HG03097 (cell line): Measurements from ENCODE around the gene TTC34.
"Not testable (repeated sequence)": the region's sequence is repeated elsewhere in the genome, so short reads cannot be mapped to it uniquely, and the experiment has no call there.

Experiments used
- ATAC-seq: cut with Tn5 transposase; IDR thresholded peaks from one replicate; pipeline ENCODE4 v1.9.1; 2021; ENCODE audit not compliant: unreplicated experiment, low FRiP score

TTC34 gene

DNA sequence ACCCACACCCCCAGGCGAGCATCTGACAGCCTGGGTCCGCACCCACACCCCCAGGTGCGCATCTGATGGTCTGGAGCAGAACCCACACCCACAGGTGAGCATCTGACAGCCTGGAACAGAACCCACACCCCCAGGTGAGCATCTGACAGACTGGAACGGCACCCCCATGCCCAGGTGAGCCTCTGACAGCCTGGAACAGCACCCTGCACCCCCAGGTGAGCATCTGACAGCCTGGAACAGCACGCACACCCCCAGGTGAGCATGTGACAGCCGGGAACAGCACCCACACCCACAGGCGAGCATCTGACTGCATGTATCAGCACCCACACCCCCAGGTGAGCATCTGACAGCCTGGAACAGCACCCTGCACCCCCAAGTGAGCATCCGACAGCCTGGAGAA is 115.8 kb downstream of the TTC34 start:
- not testable (repeated sequence) for ATAC-seq

DNA sequence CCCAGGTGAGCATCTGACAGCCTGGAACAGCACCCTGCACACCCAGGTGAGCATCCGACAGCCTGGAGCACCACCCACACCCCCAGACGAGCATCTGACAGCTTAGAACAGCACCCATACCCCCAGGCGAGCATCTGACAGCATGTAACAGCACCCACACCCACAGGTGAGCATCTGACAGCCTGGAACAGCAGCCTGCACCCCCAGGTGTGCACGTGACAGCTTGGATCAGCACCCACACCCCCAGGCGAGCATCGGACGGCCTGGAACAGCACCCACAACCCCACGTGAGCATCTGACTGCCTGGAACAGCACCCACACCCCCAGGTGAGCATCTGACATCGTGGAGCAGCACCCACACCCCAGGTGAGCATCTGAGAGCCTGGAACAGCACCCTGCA is 116.6 kb downstream of the TTC34 start:
- ATAC-seq, result not testable (repeated sequence)

- not testable (repeated sequence) for ATAC-seq
Observed at GRCh38 chr1:2684000-2684399, 117.5 kb downstream of the TTC34 start.

- not testable (repeated sequence) for ATAC-seq
Observed at GRCh38 chr1:2683321-2683741, 118.2 kb downstream of the TTC34 start.

- not testable (repeated sequence) for ATAC-seq
Observed at GRCh38 chr1:2682879-2683278, 118.6 kb downstream of the TTC34 start.

DNA sequence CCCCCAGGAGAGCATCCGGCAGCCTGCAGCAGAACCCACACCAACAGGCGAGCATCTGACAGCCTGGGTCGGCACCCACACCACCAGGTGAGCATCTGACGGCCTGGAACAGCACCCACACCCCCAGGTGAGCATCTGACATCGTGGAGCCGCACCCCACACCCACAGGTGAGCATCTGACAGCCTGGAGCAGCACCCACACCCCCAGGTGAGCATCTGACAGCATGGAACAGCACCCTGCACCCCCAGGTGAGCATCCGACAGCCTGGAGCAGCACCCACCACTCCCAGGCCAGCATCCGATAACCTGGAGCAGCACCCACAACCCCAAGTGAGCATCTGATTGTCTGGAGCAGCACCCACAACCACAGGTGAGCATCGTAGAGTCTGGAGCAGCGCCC is 124.8 kb downstream of the TTC34 start:
- not testable (repeated sequence) for ATAC-seq

GRCh38 chr1:2671656-2672055 is 129.8 kb downstream of the TTC34 start:
- ATAC-seq, result not testable (repeated sequence)

DNA sequence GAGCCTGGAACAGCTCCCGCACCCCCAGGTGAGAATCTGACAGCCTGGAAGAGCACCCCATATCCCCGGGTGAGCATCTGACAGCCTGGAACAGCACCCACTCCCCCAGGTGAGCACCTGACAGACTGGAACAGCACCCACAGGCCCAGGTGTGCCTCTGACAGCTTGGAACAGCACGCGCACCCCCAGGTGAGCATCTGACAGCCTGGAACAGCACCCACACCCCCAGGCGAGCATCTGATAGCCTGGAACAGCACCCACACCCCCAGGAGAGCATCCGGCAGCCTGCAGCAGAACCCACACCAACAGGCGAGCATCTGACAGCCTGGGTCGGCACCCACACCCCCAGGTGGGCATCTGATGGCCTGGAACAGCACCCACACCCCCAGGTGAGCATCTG is 141.7 kb downstream of the TTC34 start:
- ATAC-seq, result not testable (repeated sequence)

- ATAC-seq, result not testable (repeated sequence)
Observed at GRCh38 chr1:2657909-2658308, 143.6 kb downstream of the TTC34 start.

DNA sequence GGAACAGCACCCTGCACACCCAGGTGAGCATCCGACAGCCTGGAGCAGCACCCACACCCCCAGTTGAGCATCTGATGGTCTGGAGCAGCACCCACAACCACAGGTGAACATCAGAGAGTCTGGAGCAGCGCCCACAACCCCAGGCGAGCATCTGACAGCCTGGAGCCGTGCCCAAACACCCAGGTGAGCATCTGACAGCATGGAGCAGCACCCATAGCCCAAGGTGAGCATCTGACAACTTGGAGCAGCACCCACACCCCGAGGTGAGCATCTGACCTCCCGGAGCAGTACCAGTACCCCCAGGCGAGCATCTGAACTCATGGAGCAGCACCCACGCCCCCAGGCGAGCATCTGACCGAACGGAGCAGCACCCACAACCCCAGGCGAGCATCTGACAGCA is 144.4 kb downstream of the TTC34 start:
- ATAC-seq, result not testable (repeated sequence)

DNA sequence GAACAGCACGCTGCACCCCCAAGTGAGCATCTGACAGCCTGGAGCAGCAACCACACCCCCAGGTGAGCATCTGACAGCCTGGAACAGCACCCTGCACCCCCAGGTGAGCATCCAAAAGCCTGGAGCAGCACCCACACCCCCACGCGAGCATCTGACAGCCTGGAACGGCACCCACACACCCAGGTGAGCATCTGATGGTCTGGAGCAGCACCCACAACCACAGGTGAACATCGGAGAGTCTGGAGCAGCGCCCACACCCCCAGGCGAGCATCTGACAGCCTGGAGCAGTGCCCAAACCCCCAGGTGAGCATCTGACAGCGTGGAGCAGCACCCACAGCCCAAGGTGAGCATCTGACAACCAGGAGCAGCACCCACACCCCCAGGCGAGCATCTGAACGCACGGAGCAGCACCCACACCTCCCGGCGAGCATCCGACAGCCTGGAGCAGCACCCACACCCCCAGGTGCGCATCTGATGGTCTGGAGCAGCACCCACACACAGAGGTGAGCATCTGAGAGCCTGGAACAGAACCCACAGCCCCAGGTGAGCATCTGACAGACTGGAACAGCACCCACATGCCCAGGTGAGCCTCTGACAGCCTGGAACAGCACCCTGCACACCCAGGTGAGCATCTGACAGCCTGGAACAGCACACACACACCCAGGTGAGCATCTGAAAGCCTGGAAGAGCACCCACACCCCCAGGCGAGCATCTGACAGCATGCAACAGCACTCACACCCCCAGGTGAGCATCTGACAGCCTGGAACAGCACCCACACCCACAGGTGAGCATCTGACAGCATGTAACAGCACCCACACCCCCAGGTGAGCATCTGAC is 145.7 kb downstream of the TTC34 start:
- not testable (repeated sequence) for ATAC-seq

GRCh38 chr1:2654443-2654948 is 147.0 kb downstream of the TTC34 start:
- not testable (repeated sequence) for ATAC-seq

GRCh38 chr1:2653741-2654442 is 147.6 kb downstream of the TTC34 start:
- ATAC-seq, result not testable (repeated sequence)

DNA sequence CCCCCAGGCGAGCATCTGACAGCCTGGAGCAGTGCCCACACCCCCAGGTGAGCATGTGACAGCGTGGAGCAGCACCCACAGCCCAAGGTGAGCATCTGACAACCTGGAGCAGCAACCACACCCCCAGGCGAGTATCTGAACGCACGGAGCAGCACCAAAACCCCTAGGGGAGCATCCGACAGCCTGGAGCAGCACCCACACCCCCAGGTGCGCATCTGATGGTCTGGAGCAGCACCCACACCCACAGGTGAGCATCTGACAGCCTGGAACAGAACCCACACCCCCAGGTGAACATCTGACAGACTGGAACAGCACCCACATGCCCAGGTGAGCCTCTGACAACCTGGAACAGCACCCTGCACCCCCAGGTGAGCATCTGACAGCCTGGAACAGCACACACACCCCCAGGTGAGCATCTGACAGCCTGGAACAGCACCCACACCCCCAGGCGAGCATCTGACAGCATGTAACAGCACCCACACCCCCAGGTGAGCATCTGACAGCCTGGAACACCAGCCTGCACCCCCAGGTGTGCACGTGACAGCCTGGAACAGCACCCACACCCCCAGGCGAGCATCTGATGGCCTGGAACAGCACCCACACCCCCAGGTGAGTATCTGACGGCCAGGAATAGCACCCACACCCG is 148.4 kb downstream of the TTC34 start:
- not testable (repeated sequence) for ATAC-seq

DNA sequence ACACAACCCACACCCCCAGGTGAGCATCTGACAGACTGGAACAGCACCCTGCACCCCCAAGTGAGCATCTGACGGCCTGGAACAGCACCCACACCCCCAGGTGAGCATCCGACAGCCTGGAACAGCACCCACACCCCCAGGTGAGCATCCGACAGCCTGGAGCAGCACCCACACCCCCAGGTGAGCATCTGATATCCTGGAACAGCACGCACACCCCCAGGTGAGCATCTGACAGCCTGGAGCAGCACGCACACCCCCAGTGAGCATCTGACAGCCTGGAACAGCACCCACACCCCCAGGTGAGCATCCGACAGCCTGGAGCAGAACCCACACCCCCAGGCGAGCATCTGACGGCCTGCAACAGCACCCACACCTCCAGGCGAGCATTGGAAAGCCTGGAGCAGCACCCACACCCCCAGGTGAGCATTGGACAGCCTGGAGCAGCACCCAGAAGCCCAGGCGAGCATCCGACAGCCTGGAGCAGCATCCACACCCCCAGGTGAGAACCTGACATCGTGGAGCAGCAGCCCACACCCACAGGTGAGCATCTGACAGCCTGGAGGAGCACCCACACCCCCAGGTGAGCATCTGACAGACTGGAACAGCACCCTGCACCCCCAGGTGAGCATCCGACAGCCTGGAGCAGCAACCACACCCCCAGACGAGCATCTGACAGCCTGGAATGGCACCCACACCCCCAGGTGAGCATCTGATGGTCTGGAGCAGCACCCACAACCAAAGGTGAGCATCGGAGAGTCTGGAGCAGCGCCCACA is 149.2 kb downstream of the TTC34 start:
- not testable (repeated sequence) for ATAC-seq

DNA sequence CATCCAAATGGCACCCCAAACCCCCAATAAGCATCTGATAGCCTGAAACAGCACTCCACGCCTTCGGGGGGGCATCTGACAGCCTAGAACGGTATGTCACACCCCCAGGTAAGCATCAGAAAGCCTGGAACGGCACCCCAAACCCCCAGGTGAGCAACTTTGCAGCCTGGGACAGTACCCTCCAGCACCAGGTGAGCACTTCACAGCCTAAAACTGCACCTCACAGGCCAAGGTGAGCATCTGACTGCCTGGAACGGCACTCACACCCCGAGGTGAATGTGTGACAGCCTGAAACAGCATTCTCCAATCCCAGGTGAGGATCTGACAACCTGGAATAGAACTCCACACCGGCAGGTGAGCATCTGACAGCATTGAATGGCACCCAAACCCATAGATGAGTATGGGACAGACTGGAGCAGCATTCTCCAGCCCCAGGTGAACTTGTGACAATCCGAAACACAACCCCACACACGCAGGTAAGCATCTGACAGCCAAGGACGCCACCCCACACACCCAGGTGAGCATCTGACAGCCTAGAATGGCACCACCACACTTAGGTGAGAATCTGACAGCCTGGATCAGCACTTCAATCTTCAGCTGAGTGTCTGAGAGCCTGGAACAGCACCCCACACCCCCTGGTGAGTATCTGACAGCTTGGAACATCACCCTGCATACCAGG is 150.4 kb downstream of the TTC34 start:
- no peak for ATAC-seq

DNA sequence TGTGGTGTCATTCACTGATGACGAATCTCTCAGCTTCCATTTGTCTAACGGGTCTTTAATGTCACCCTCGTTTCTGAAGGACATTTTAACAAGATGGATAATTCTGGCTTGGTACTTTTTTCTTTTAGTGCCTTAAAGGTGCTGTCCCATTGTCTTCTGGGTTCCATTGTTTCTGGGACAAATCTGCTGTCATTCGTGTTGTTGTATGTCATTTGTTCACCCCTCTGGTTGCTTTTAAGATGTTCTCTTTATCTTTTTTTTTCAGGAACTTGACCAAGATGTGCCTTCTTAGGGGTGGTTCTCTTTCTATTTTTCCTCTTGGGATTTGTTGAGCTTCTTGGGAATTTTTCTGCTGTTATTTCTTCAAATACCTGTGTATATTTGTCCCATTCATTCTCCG is 154.7 kb downstream of the TTC34 start:
- no peak for ATAC-seq

- ATAC-seq, result no peak
Observed at GRCh38 chr1:2645776-2646175, 155.7 kb downstream of the TTC34 start.

GRCh38 chr1:2645143-2645542 is 156.3 kb downstream of the TTC34 start:
- ATAC-seq, result no peak
